GM19455 (cell line): Measurements from ENCODE around the gene KYAT1.

Experiments
- ATAC-seq: cut with Tn5 transposase; IDR thresholded peaks from one replicate; pipeline ENCODE4 v1.9.1; 2021; ENCODE audit not compliant: unreplicated experiment

Gene KYAT1

DNA sequence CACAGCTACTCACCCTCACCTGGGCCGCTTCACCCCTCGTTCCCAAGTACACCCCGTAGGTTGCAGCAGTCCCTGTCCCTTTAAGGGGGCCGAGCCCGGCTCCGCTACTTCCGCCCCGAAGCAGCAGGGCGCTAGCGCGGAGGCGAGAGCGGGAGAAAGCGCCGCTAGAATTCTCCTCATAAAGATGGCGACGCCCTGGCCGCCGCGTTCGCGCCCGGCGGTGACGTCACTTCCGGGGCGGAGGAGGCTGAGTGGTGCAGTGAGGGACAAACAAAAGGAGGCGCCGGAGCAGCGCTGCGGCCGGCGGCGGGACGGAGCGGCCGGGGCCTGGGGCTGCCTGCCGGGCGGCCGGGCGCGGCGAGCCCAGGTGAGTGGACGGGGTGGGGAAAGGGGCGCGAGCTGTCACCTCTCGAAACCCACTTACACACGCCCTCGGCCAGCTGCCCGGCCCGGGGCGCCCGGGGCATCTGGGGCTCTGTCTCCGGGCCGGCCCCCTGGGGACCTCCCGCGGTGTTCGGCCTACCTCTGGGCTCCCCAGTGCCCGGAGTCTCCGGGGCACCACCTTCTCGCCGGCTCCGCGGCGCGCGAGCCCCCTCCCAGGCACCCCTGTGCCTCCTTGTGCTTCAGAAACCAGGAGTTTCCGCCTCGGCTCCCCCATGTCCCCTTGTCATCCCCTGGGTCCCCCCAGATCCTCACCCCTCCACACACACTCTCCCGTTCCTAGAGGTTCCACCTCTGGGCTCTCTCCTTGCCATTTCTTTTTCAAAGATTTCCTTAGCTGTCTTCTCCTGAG is at the start of gene KYAT1, which contains the start of gene LRRC8A:
Gene KYAT1 (minus strand): TSS at position 67 of the 793 bp plus-strand sequence. CDS start 36,545 bp downstream, outside the sequence.
Gene LRRC8A (plus strand): TSS at position 250 of the 793 bp plus-strand sequence. CDS start 25,032 bp downstream, outside the sequence.
- ATAC-seq: peak; percentile 86

DNA sequence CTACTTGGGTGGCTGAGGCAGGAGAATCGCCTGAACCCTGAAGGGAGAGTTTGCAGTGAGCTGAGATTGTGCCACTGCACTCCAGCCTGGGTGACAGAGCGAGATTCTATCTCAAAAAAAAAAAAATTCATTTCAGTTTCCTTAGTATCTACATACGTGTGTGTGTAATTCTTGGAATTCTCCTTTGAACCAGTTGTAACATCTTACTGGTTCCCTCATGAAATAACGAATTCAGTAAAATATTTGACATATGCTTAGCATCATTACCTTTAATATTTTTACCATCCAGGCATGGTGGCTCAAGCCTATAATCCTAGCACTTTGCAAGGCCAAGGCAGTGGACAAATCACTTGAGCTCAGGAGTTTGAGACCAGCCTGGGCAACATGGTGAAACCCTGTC is 47.8 kb upstream of the KYAT1 start:
- no peak for ATAC-seq

- no peak for ATAC-seq
Observed at GRCh38 chr9:128928624-128929023, 46.9 kb upstream of the KYAT1 start.

DNA sequence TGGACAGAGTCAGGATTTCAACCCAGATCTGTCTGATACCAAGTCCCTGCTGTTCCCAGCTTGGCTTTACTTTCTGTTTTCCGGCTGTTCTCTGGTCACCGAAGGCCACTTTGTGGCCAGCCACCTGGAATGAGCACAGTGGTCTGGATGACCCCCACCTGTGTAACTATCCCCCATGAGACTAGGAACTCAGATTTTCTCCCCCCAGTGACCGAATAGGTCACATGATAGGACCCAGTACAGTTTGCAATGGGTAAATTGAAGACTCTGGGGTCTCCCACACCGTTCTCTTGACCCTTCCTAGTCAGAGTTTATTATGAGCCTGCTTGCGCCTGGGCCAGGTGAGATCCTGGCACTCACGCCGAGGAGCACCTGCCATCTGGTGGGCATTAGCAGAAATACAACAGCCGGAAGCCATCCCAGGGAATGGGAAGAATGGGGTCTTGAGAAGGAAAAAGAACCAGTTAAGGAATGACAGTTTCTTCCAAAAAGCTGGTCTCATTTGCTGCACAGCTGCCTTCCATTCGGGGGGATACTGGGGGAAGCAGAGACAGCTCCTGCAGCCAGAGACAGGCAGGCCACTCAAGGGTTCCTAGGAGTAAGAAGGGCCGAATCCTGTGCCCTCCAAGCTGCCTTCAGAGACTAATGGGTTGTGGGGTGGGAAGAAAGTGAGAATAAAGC is 46.1 kb upstream of the KYAT1 start:
- no peak for ATAC-seq

- ATAC-seq: no peak
Observed at GRCh38 chr9:128923493-128923883, 41.7 kb upstream of the KYAT1 start.

DNA sequence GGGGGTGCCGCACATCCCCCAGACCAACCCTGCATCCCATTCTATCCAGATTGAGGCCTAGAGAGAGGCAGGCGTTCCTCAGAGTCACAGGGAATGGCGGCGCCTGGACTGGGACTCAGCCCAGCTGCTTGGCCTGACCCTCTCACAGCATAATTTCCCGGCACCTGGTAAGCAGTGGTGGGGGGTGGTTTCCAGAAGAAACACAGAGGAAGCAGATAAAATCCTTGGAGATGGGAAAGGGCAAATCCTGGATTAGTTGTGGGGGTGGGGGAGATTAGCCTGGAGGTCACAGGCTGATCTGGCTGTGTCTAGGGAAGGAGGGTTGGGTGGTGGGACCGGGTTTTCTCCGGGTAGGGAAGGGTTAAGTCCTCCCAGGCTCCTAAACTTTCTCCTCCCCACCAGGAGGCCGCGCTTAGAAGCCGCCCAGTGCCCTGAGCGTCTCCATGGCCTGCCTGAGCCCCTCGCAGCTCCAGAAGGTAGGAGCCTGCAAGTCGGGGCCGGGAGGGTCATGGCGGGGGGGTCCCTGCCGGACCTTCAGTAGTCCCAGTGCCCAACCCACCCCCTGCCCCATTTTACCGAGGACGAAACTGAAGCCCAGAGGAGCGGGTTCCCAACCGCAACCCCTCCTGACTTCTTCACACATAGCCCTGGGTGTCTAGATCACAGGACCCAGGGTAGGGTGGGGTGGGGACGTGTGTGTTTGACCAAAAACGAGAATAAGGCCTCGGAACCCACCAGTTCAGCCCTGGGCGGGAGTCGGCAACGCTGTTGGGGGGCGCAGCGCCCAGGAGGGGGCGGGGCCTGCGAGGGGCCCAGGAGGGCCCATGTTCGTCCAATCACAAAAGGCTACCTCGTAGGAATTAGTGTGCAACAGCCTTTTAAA is 40.4 kb upstream of the KYAT1 start:
- no peak for ATAC-seq

DNA sequence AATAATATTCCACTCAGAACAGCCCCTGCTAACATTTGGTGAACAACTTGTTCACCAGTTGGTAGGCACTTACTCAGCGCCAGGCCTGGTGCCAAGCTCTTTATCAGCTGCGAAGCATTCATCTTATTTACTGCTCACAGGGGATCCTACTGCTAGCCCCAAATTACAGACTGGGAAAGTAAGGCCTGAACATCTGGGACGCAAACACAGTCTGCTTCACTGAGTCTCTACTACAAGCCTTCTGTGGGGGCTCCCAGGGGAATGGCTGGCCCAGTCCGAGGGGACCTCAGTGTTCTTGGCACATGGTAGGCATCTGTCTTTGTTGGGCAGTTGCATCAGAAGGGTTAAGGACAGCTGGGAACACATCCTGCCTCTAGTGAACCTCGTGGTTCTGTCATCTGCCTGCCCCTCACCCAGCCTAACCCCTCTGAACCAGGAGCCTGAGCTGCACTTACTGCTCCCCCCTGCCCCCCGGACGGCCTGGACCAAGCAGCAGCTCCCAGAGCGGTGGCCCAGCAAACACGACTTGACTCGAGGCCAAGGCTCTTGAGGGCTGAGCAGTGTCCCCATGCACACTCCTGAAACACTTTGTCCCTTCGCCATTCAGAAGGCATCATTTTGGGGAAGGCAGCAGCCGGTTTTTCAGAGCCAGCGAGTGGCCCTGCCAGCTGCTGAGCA is 38.8 kb upstream of the KYAT1 start, which contains the start of gene PHYHD1:
Gene PHYHD1 (plus strand): TSS at position 602 of the 678 bp plus-strand sequence. CDS start 1,342 bp downstream, outside the sequence.
- ATAC-seq: no peak

GRCh38 chr9:128919402-128920089 is 37.8 kb upstream of the KYAT1 start:
- no peak for ATAC-seq

GRCh38 chr9:128918921-128919320 is 37.2 kb upstream of the KYAT1 start:
- no peak for ATAC-seq

DNA sequence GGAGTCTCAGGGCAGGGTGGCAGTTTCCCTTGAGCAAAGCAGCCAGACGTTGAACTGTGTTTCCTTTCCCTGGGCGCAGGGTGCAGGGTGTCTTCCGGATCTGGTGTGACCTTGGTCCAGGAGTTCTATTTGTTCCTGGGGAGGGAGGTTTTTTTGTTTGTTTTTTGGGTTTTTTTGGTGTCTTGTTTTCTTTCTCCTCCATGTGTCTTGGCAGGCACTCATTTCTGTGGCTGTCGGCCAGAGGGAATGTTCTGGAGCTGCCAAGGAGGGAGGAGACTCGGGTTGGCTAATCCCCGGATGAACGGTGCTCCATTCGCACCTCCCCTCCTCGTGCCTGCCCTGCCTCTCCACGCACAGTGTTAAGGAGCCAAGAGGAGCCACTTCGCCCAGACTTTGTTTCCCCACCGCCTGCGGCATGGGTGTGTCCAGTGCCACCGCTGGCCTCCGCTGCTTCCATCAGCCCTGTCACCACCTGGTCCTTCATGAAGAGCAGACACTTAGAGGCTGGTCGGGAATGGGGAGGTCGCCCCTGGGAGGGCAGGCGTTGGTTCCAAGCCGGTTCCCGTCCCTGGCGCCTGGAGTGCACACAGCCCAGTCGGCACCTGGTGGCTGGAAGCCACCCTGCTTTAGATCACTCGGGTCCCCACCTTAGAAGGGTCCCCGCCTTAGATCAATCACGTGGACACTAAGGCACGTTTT is 35.5 kb upstream of the KYAT1 start:
- no peak for ATAC-seq

GRCh38 chr9:128916745-128917144 is 35.0 kb upstream of the KYAT1 start:
- no peak for ATAC-seq

- no peak for ATAC-seq
Observed at GRCh38 chr9:128916204-128916603, 34.5 kb upstream of the KYAT1 start.

GRCh38 chr9:128913995-128914772 is 32.4 kb upstream of the KYAT1 start:
- ATAC-seq: no peak

- ATAC-seq: no peak
Observed at GRCh38 chr9:128913048-128913900, 31.5 kb upstream of the KYAT1 start.

DNA sequence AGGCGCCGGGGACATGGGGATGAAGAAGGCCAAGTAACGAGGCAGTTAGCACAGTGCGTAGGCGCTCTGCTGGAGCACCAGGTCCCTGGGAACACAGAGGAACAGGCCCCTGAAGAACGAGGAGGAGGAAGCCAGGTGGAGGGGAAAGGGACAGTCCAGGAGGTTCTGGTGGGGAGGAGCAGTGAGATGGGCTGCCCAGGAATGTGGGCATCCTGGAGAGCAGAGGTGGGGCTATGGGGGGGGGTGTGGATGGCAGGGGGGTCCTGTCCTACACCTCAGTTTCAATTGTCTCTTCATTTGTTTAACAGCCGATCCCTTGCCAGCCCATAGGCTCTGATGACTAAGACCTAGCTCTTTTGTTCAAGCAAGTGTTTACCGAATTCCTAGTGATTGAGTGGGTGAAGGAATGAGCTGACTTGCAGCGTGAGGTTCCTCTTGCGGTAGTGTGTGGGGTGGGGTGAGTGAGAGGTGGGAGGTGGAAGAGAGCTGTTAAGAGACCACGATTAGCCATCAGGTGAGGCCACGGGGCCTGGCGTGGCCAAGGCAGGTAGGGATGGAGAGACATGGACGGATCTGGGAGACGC is 30.6 kb upstream of the KYAT1 start:
- ATAC-seq: no peak

DNA sequence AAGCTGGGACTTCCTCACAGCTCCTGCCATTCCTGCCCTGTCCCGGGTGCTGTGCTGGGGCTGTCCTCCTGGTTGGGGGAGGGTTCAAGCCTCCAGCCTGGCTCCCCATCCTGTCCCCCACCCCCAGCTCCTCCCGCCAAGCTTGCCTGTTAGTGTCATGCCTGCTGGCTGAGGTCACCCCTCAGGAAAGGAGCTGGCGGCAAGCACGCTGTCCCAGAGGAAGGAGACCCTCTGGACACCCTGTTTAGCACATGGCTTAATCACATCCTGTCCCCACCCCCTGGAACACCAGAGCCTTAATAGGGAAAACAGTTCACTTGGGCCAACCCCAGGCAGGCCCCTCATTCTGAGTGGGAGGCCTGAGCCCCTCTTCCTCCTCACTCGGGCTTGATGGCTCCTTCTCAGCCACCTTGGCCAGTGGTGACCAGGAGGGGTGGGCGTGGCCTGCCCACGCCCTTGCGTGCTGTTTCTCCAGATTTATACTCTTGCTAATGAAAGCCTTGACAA is 29.8 kb upstream of the KYAT1 start:
- ATAC-seq: no peak

GRCh38 chr9:128910906-128911305 is 29.2 kb upstream of the KYAT1 start:
- no peak for ATAC-seq
